ENCODE results near the gene COMMD1.
"Not testable (repeated sequence)": the region's sequence is repeated elsewhere in the genome, so short reads cannot be mapped to it uniquely, and the experiment has no call there.

Gene COMMD1

GRCh38 chr2:61924895-61925663 lies 19.6 kb downstream of the COMMD1 start:
- DNase-seq = no peak

- DNase-seq = no peak
These were observed 21.3 kb downstream of the COMMD1 start for GRCh38 chr2:61926531-61927477.

GRCh38 chr2:61928826-61929461 lies 23.5 kb downstream of the COMMD1 start:
- DNase-seq = no peak

DNA sequence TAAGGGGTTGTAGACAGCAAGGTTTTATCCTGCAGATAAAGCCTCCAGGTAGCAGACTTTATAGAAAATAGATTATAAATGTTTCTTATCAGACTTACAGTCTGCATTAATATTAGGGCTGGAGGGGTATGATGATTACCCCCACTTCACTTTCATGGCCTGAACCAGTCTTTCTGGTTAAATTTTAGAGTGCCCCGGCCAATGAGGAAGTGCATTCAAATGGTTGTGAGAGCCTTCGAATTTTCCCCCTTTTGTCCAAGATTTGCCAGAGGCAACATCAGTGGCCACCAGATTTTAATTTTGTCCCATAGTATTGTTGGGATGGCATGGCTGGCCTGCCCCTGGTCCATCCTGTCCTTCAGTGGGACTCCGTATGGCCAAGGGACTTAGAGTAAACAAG lies 31.6 kb downstream of the COMMD1 start:
- DNase-seq = no peak

DNA sequence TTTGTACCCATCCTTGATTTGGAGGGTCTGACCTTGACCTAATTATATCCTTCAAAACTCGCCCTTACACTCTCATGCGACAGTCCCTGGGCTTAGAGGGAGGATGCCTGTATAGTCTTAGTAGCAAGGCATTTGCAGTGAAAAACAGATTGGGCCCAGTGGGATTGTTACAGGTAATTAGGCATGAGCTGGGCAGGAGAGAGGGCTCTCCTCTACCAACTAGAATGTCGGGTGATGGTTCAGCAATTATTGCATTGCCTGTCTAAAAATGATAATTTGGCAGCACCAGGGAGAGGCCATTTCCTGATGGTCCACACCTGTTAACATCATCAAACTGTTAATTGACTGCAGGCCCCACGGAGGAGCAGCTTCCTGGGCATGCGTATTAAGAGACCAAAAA lies 32.4 kb downstream of the COMMD1 start:
- DNase-seq = no peak

DNA sequence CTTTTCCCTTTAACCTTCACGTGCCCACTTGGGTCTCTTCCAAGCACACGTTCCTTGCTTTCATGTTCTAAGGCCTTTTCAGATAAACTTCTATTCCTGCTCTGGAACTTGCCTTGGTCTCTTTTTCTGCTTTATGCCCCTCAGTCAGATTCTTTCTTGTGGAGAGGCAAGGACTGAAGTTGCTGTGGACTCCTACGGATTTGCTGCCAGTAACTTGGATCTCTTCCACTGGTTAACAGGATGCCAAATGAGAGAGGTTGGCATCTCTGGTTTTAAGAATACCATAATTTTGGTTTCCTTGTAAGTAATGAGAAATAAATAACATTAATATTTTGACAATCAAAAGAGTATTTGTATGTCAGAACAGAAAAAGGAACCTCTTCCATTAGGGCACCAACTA lies 33.0 kb downstream of the COMMD1 start:
- no peak for DNase-seq

GRCh38 chr2:61943251-61943650 lies 37.8 kb downstream of the COMMD1 start:
- no peak for DNase-seq

DNA sequence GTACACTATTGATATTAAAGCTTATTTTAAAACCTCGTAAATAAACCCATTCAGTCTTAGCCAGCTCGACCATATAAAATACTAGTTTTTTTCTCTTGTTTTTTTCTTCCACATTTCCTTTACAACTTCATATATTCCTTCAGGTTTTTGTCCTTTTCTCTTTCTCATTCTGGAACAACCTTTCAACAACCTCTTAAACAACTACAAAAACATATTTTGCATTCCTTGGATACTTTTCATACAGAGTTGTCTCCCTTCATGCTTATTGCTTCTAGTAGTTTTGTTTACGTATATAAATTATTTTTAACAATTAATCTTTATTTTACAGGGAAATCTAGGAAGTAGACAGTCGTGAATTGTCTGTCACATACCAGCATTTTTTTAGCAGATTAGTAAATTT lies 41.2 kb downstream of the COMMD1 start:
- DNase-seq = no peak

GRCh38 chr2:61948661-61949457 lies 43.4 kb downstream of the COMMD1 start:
- no peak for DNase-seq

GRCh38 chr2:61949458-61949713 lies 43.9 kb downstream of the COMMD1 start:
- DNase-seq = no peak

- DNase-seq = no peak
These were observed 44.5 kb downstream of the COMMD1 start for GRCh38 chr2:61949714-61950560.

- DNase-seq = no peak
These were observed 45.3 kb downstream of the COMMD1 start for GRCh38 chr2:61950571-61951315.

DNA sequence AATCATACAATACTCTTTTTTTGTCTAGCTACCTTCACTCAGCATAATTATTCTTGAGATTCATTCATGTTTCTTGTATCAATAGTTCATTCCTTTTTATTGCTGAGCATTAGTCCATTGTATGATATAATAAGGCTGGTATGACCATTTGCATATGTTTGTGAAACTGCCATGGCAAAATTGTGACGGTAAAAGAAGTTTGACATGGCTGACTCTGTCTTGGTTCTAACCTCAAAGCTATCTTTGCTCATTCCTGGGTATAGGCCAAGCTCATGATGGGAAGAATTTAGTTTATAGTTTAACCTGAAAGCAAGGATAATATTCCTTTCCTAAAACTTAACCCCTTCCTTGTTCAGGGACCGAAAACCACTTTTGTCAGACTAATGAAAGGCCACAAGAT lies 46.4 kb downstream of the COMMD1 start:
- no peak for DNase-seq

GRCh38 chr2:61952288-61952687 lies 46.8 kb downstream of the COMMD1 start:
- no peak for DNase-seq

GRCh38 chr2:61954856-61955255 lies 49.4 kb downstream of the COMMD1 start:
- DNase-seq = not testable (repeated sequence)

GRCh38 chr2:61959381-61960293 lies 54.2 kb downstream of the COMMD1 start:
- no peak for DNase-seq

DNA sequence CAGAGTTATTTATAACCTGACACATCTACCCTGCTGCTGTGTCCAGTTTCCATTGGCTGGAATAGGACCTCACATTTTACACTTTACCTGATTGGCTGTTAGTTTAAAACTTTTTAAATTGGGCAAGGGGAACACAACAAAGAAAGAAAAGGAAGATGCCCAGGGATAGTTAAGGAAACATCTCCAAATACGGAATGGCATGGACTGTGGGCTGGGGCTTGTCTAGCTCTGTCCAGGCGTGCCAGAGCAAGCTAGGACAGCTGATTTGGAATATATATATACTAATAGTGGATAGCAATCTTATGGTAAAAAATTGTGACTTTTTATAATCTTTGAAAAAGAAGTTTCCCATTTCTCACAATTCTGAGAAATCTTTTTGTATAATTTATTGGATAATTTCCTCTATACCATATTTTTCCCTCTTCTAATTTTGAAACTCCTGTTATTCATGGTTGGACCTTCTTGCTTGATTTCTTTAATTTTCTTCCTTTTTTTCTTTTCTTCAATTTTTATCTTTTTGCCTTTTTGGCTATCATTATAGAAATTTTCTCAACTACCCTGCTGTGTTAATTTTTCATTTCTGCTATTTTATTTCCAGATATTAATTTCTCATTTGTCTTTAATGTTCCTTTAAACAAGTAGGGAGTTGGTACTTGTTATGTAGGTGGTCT lies 55.9 kb downstream of the COMMD1 start:
- DNase-seq = no peak

DNA sequence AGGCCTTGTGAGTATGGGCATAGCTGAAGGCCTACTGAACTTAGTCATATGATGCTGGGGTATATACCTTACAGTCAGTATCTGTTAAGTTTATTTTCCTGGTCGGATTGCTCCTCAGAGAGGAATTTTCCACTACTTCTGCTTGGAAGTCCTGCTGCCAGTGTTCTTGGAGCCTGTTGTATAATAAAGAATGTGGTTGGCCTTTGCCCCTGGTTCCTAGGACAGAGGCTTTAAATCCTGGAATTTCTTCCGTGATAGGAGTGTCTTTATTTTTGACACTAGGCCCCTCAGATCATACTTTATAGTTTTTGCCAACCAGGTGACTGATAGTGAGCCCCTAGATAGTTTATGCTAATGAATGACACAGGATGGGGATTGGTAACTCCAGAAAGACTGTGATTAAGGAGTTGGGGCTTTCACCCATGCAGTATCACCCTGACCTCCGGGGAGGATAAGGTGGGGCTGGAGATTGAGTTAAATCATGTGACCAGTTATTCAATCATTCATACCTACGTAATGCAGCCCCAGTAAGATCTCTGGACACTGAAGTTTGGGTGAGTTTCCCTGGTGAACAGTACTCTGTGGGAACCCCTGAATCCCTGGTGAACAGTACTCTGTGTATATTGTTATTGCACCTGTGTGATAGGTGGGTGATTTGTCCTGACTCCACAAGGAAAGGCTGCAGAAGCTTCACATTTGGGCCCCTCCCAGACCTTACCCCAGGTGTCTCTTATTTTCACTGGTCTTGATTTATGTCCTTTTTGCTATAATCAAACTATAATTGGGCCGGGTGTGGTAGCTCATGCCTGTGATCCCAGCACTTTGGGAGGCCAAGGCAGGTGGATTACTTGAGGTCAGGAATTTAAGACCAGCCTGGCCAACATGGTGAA lies 56.9 kb downstream of the COMMD1 start:
- DNase-seq = no peak

Data from activated CD8-positive, alpha-beta memory T cell treated with anti-CD3 and anti-CD28 coated beads, Interleukin-2, amount 50 U/mL, for 48 hours (primary cell).